GM12873 (cell line): Measurements from ENCODE around the gene ATP6V1G2.

Experiments used
- CTCF ChIP-seq: IDR thresholded peaks from 2 replicates; pipeline ENCODE4 v1.5.1; 2012; ENCODE audit warnings: low read depth, mild to moderate bottlenecking, moderate library complexity, low read length, control low read depth; ENCODE audit not compliant: insufficient read depth; ENCODE audit errors: missing control alignments

ATP6V1G2 gene

GRCh38 chr6:31548544-31548873 is 2.1 kb upstream of the ATP6V1G2 start:
- TF ChIP-seq CTCF = no peak

GRCh38 chr6:31547727-31548543 is 1.5 kb upstream of the ATP6V1G2 start:
- TF ChIP-seq CTCF = no peak

- no peak for TF ChIP-seq CTCF
These were observed 734 bp upstream of the ATP6V1G2 start, which contains the start of gene NFKBIL1 for GRCh38 chr6:31546958-31547726. Gene NFKBIL1 (plus strand): TSS chr6:31547608. CDS start chr6:31547695, 87 bp downstream.

- no peak for TF ChIP-seq CTCF
These were observed 1.1 kb downstream of the ATP6V1G2 start for GRCh38 chr6:31545291-31545690.

- no peak for TF ChIP-seq CTCF
These were observed 1.7 kb downstream of the ATP6V1G2 start for GRCh38 chr6:31544676-31545075.

GRCh38 chr6:31543639-31544038 is 2.8 kb downstream of the ATP6V1G2 start:
- TF ChIP-seq CTCF = no peak
